Measurements from ENCODE around the gene ENGASE.

GRCh38 chr17:79072544-79072943 lies 2.1 kb upstream of the ENGASE start:
- TF ChIP-seq TCF12 (IDR thresholded peaks at IDR 0.05; ENCODE audit: low read depth) (no peak), EP300 (IDR thresholded peaks at IDR 0.05; ENCODE audit: borderline replicate concordance) (no peak), CREB1 (IDR thresholded peaks at IDR 0.05; ENCODE audit: low read depth) (no peak), TAF1 (IDR thresholded peaks at IDR 0.05; ENCODE audit: low read depth) (no peak), MAX (IDR thresholded peaks at IDR 0.05) (no peak), RAD21 (IDR thresholded peaks at IDR 0.05; ENCODE audit: low read depth) (no peak), CEBPB (IDR thresholded peaks at IDR 0.05) (no peak), USF1 (IDR thresholded peaks at IDR 0.05) (no peak)
